GM21381 (cell line): ENCODE measurements around the gene EXOC1.
A peak's percentile ranks its signal among the peaks of the same experiment; 100 is the strongest.

ENCODE experiments used
- ATAC-seq: cut with Tn5 transposase; IDR thresholded peaks from one replicate; pipeline ENCODE4 v1.9.1; 2021; ENCODE audit warnings: mild to moderate bottlenecking, moderate library complexity; ENCODE audit not compliant: unreplicated experiment

The EXOC1 gene

DNA sequence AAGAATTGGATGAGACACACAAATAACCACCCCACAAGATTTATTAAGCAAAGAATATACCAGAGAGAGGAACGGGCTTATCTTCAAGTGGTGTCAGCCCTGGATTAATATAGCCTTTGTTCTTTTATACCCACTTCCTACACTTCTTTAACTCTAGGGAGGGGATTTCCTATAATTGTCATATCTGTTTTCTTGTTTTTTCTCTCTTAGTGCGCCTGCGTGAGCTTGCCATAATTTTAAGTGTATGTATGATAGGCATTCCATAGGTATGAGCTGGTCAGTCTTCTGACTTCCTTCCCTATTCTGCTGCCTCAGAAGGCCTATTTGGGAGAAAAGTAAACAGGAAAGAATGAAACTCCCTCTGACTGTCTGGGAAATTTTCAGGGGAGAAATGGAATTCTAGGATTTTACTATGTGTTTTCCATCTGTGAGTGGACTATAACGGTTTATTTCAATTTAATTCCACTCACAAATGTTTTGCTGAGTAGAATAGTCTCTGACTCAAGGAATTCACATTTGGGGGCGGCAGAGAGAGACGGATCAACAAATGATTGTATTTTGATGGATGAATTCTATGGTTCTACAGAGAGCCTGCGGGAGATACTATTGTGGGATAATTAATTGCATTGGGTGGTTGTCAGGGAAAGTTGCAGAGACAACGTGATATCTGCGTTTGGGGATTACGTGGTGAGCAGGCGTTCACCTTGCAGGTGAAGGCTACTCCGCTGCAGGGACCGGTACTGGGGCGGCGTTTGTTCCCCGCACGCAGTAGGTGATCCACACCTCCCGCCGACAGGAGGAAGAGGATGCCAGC, 94.7 kb downstream of the EXOC1 start:
- peak; percentile 9 for ATAC-seq

DNA sequence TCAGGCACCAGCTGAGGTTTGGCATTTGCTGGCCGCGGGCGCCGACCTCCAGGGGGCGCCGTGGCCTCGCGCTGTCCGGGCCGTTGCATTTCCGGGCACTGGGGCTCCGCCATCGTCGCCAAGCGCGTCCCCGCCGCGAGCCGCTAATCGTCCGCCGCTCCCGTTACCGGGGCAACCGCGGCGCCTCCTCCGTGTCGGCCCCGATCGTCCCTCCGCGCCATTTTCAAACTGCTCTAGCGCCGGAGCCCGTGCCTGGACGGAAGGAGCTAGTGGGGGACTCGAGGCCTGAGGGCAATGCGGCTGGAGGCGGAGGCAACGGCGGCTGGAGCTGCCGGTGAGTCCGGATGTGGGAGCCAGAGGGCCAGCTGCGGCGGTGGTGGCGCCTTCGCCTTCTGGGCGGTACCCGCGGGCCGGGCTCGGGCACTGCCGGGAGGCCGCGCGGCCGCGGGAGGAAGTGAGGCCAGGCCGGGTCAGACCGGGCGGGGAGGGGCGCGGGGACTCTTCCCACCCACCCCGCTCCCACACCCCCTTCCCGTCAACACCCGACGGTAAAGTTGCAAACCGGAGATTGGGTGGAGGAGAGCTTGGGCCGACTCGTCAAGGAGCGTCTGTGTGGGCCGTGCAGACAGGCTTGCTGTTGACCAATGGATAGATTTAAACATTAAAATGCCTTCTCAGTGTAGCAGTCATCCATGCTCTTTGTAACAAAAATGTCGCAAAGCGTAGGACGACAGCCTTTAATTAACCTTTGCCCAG, 95.5 kb downstream of the EXOC1 start, which contains the start of gene CEP135:
Gene CEP135 (plus strand): TSS at position 220 of the 756 bp plus-strand sequence. CDS start 3,186 bp downstream, outside the sequence.
- ATAC-seq: peak; percentile 71

GRCh38 chr4:55949482-55949802, 96.0 kb downstream of the EXOC1 start:
- ATAC-seq: no peak

GRCh38 chr4:55951191-55951922, 97.9 kb downstream of the EXOC1 start:
- no peak for ATAC-seq
